Activated naive CD4-positive, alpha-beta T cell treated with anti-CD3 and anti-CD28 coated beads for 36 hours (primary cell): ENCODE data around the gene SEC62. TPM values are rescaled to one million over a fixed set of nuclear protein-coding genes. Genes with fewer than 3 reads are reported as not detected.
A peak's percentile ranks its signal among the peaks of the same experiment; 100 is the strongest.
"Not testable (repeated sequence)": the region's sequence is repeated elsewhere in the genome, so short reads cannot be mapped to it uniquely, and the experiment has no call there.

Source experiments
- CTCF ChIA-PET: fragments of 350-600 bp; sonication (Branson Sonifier 250); formaldehyde crosslinking; loops from one replicate; lab custom pipeline; 2021; ENCODE audit warnings: antibody characterized with exemption; lab: Charles Lee
- DNase-seq: peaks from one replicate; pipeline ENCODE4 v3.0.0-alpha.2; 2020
- H3K27ac Mint-ChIP-seq: one replicate; pipeline ENCODE4 v1.8.0; 2021; ENCODE audit warnings: mild to moderate bottlenecking, mixed read lengths
- H3K27me3 Mint-ChIP-seq: one replicate; pipeline ENCODE4 v1.8.0; 2021; ENCODE audit warnings: low read depth, mixed read lengths
- H3K36me3 Mint-ChIP-seq: one replicate; pipeline ENCODE4 v1.8.0; 2021; ENCODE audit warnings: low read depth, mixed read lengths
- H3K4me1 Mint-ChIP-seq: one replicate; pipeline ENCODE4 v1.8.0; 2021; ENCODE audit warnings: low read depth, mixed read lengths
- H3K4me3 Mint-ChIP-seq: one replicate; pipeline ENCODE4 v1.8.0; 2021; ENCODE audit warnings: mild to moderate bottlenecking, moderate library complexity, mixed read lengths
- H3K9me3 Mint-ChIP-seq: one replicate; pipeline ENCODE4 v1.8.0; 2021; ENCODE audit warnings: mixed read lengths
- intact Hi-C: fragments of 100-400 bp; cut with micrococcal nuclease; formaldehyde crosslinking; loops from one replicate; pipeline ENCODE4 v1.15.1; 2023
- total RNA-seq, 2 experiments: library from RNA; stranded (reverse); gene quantifications; one replicate each; pipeline ENCODE4 v1.2.3, GENCODE V29; 2021

The SEC62 gene
- total RNA-seq, 2 experiments from 2014 or later = 60.0 to 73.3 TPM

DNA sequence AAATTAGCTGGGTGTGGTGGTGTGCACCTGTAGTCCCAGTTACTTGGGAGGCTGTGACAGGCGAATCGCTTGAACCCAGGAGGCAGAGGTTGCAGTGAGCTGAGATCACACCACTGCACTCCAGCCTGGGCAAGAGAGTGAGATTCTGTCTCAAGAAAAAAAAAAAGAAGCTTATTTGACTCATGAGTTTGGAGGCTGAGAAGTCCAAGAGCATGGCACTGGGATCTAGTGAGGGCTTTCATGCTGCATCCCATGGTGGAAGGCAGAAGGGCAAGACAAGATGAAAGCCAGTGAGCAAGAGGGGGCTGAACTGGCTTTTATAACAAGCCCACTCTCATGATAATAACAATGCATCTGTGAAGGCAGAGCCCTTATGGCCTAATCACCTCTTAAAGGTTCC is 33.4 kb downstream of the SEC62 start:
- CTCF ChIA-PET = interaction anchor here (1.2 to 1.3 kb wide), 2 partner anchors 11 to 237 kb away, joined by 3 to 5 read pairs; no protein-coding TSS in a partner anchor
- Mint-ChIP-seq H3K4me3 (no peak overlapping the region), H3K9me3 (peaks cover 2% of the 10 kb centered on the region), H3K4me1 (peaks cover 47% of the 10 kb centered on the region), H3K36me3 (peaks cover 15% of the 10 kb centered on the region), H3K27me3 (no peaks in the 10 kb centered on the region), H3K27ac (no peak overlapping the region)
- intact Hi-C loops = loop anchor here (10.0 kb wide), 1 partner anchor 335 kb away; the partner anchor contains the start of gene MECOM
- no peak for DNase-seq

DNA sequence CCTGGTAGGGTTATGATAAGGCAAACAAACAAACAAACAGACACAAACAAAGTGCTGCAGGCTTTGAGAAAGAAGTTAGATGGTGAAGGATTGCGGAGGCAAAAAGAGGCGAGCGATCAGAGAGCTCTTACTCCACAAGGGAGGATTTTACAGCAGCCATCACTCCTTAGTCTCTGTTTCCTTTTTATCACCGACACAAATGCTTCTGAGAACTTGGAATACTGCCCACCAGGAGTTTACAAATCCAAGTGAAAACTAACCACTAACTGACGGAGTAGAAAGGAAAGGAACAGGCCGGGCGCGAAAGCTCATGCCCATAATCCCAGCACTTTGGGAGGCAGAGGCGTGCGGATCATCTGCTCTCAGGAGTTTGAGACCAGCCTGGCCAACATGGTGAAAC is 35.6 kb downstream of the SEC62 start:
- Mint-ChIP-seq H3K27me3 (no peaks in the 10 kb centered on the region), H3K4me1 (peaks cover 54% of the 10 kb centered on the region), H3K27ac (no peak overlapping the region), H3K4me3 (no peak overlapping the region), H3K9me3 (peaks cover 2% of the 10 kb centered on the region), H3K36me3 (peaks cover 10% of the 10 kb centered on the region)
- CTCF ChIA-PET = no interaction called here
- DNase-seq = no peak
- intact Hi-C loops = loop anchor here (10.0 kb wide), 1 partner anchor 337 kb away; the partner anchor contains the start of gene MECOM

GRCh38 chr3:170002879-170003278 is 36.3 kb downstream of the SEC62 start:
- Mint-ChIP-seq H3K36me3 (peaks cover 8% of the 10 kb centered on the region), H3K27ac (peak overlapping the region; percentile 6), H3K4me3 (peak overlapping the region; percentile 22), H3K9me3 (peaks cover 2% of the 10 kb centered on the region), H3K4me1 (peaks cover 57% of the 10 kb centered on the region), H3K27me3 (no peaks in the 10 kb centered on the region)
- intact Hi-C loops = loop anchor here (10.0 kb wide), 1 partner anchor 338 kb away; the partner anchor contains the start of gene MECOM
- DNase-seq = no peak
- CTCF ChIA-PET = interaction anchor here (0.6 kb wide), 1 partner anchor 23 kb away, joined by 3 read pairs; no protein-coding TSS in a partner anchor

DNA sequence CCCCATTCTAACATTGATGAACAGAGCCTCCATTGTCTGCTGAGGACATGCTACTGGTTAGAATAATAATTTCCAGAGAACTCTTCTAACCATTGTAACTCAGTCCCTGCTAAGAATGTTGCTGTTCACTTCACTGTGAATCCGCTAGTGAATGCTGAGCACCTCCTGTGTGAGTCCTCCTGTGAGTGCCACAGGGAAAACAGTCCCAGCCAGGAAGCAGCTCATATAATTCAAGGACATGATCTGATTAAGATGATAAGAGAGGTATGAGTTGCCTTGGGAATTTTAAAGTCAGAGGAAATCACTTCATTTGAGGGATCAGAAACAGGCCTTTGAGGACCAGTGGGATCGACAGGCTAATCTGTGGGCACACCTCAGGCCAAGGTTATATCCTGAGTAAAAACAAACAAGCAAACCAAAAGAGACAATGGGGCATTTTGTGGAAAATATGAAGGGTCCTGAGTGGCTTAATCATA is 37.3 kb downstream of the SEC62 start:
- H3K36me3 Mint-ChIP-seq = peaks cover 6% of the 10 kb centered on the region
- H3K4me1 Mint-ChIP-seq = peaks cover 58% of the 10 kb centered on the region
- intact Hi-C loops = loop anchor here (10.0 kb wide), 1 partner anchor 339 kb away; the partner anchor contains the start of gene MECOM
- no peak overlapping the region for H3K27ac Mint-ChIP-seq
- H3K27me3 Mint-ChIP-seq = no peaks in the 10 kb centered on the region
- CTCF ChIA-PET = no interaction called here
- no peak for DNase-seq
- H3K9me3 Mint-ChIP-seq = peaks cover 2% of the 10 kb centered on the region
- H3K4me3 Mint-ChIP-seq = no peak overlapping the region

- CTCF ChIA-PET = interaction anchor here (0.6 to 2.0 kb wide), 6 partner anchors 14 to 41 kb away, joined by 3 to 8 read pairs (median 5); partner anchors contain the start of gene SEC62
- peak; percentile 71 for DNase-seq
- Mint-ChIP-seq H3K9me3 (no peaks in the 10 kb centered on the region), H3K36me3 (no peaks in the 10 kb centered on the region), H3K27ac (peak overlapping the region; percentile 83), H3K4me1 (peaks cover 44% of the 10 kb centered on the region), H3K27me3 (no peaks in the 10 kb centered on the region), H3K4me3 (peak overlapping the region; percentile 56)
- intact Hi-C loops = loop anchor here (1.0 to 10.0 kb wide), 6 partner anchors 8 to 342 kb away; partner anchors contain the start of genes MECOM and SEC62
These were observed 40.5 kb downstream of the SEC62 start for GRCh38 chr3:170007031-170007663.

DNA sequence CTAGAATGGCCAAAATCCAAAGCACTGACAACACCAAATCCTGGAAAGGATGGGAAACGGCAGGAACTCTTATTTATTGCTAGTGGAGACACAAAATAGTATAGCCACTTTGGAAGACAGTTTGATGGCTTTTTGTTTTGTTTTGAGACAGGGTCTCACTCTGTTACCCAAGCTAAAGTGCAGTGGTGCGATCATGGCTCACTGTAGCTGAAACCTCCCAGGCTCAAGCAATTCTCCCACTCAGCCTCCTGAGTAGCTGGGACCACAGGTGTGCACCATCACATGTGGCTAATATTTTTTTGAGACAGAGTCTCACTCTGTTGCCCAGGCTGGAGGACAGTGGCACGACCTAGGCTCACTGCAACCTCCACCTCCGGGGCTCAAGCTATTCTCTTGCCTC is 43.9 kb downstream of the SEC62 start:
- no peaks in the 10 kb centered on the region for H3K36me3 Mint-ChIP-seq
- DNase-seq = no peak
- intact Hi-C loops = no loop called here
- H3K4me1 Mint-ChIP-seq = peaks cover 24% of the 10 kb centered on the region
- CTCF ChIA-PET = no interaction called here
- no peak overlapping the region for H3K27ac Mint-ChIP-seq
- no peaks in the 10 kb centered on the region for H3K27me3 Mint-ChIP-seq
- no peaks in the 10 kb centered on the region for H3K9me3 Mint-ChIP-seq
- no peak overlapping the region for H3K4me3 Mint-ChIP-seq

DNA sequence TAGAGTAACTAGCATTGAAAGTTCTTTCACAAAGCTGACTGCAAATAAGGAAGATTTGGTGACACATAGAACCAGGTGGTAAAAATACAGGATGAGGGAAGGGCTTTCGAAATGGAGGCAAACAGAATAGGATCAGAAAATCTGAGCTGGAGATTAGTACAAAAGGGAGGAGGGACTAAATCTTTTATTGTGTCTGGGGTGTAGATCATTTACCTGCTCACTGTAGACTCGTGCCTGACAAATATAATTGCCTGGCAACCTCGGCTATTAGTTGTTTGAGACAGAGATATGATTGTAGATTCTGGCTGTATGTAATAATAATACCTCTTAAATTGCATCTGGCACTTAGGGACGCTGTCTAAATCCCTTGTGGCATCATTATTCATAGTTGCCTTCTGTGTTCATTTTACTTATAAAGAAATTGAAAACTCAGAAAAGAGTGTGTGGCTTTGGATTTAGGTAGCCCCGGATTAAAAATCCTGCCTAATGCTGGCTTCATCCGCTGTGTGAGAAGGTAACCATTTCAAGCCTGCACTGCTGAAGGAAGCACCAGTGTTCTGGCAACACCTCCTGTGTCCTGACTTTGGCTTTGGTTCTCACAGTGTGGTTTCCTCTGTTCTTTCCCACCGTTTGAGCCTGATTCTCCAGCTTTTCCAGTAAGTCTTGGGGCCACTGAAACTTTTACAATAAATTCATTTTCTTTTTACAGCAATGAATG is 46.2 kb downstream of the SEC62 start:
- no peak overlapping the region for H3K4me3 Mint-ChIP-seq
- CTCF ChIA-PET = interaction anchor here (0.9 kb wide), 1 partner anchor 9 kb away, joined by 3 read pairs; no protein-coding TSS in a partner anchor
- H3K27me3 Mint-ChIP-seq = no peaks in the 10 kb centered on the region
- H3K27ac Mint-ChIP-seq = no peak overlapping the region
- H3K36me3 Mint-ChIP-seq = no peaks in the 10 kb centered on the region
- no peak for DNase-seq
- peaks cover 13% of the 10 kb centered on the region for H3K4me1 Mint-ChIP-seq
- intact Hi-C loops = no loop called here
- H3K9me3 Mint-ChIP-seq = no peaks in the 10 kb centered on the region

- Mint-ChIP-seq H3K4me3 (no peak overlapping the region), H3K36me3 (no peaks in the 10 kb centered on the region), H3K27me3 (no peaks in the 10 kb centered on the region), H3K9me3 (no peaks in the 10 kb centered on the region), H3K4me1 (peaks cover 15% of the 10 kb centered on the region), H3K27ac (no peak overlapping the region)
- intact Hi-C loops = loop anchor here (1.0 kb wide), 1 partner anchor 9 kb away; no protein-coding TSS in a partner anchor
- DNase-seq = no peak
- CTCF ChIA-PET = interaction anchor here (0.6 kb wide), 1 partner anchor 337 kb away, joined by 5 read pairs; no protein-coding TSS in a partner anchor
These were observed 49.5 kb downstream of the SEC62 start for GRCh38 chr3:170016057-170016456.

DNA sequence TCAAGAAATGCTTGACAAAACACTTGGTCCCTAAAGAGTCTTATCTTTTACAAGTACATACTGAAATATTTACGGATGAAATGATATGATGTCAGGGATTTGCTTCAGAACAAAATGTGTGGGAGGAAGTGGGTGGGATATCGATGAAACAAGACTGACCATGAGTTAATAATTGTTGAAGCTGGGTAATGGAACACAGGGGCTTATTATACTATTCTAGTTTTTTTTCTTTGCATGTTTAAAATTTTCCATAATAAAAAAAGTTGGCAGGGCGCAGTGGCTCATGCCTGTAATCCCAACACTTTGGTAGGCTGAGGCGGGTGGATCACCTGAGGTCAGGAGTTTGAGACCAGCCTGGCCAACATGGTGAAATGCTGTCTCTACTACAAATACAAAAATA is 52.7 kb downstream of the SEC62 start:
- H3K36me3 Mint-ChIP-seq, DNase-seq, intact Hi-C loops, H3K27me3 Mint-ChIP-seq, H3K27ac Mint-ChIP-seq, H3K9me3 Mint-ChIP-seq, H3K4me3 Mint-ChIP-seq: not testable (repeated sequence)
- H3K4me1 Mint-ChIP-seq = peaks cover 17% of the 10 kb centered on the region
- CTCF ChIA-PET = interaction anchor here (0.7 kb wide), 2 partner anchors 26 to 40 kb away, joined by 3 read pairs; no protein-coding TSS in a partner anchor

DNA sequence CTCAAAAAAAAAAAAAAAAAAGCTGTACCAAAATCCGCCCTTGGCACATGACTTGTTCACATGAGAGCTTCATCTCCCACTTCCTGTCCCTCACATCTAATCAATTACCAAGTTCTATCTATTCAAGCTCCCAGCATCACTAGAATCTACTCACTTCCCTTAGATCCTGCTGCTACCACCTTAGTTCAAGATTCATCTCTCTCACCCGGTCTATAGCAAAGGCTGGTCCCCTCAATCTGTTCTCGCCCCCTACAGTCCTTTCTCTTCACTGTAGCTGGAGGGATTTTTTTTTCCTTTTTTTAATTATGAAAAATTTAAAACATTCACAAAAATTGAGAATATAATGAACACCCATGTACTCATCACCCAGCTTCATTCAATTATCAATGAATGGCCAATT is 54.5 kb downstream of the SEC62 start:
- H3K27ac Mint-ChIP-seq = no peak overlapping the region

DNA sequence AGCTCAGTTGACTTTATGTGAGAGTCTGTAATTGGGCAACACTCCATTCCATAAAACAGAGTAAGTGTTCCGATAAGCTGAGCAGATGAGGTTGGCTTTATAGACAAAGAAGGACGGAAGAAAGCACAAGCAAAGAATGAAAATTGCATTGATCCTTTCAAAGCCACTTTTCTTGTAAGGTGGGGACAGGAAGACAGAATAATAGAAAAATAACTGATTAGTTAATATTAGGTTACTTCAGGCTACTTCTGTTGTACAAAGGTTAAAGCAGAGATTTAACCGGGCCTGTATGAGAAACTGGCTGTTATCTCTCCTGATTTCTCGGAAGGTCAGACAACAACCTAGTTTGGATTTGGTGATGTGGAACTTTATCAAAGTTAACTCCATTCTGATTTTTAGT is 55.7 kb downstream of the SEC62 start:
- H3K9me3 Mint-ChIP-seq = no peaks in the 10 kb centered on the region
- H3K4me1 Mint-ChIP-seq = peaks cover 24% of the 10 kb centered on the region
- H3K27me3 Mint-ChIP-seq = no peaks in the 10 kb centered on the region
- H3K27ac Mint-ChIP-seq = no peak overlapping the region
- DNase-seq = no peak
- no peak overlapping the region for H3K4me3 Mint-ChIP-seq
- intact Hi-C loops = no loop called here
- peaks cover 2% of the 10 kb centered on the region for H3K36me3 Mint-ChIP-seq
- CTCF ChIA-PET = interaction anchor here (1.0 to 2.6 kb wide), 4 partner anchors 13 to 158 kb away, joined by 3 to 14 read pairs (median 3); no protein-coding TSS in a partner anchor

More for the DNA sequence above, 54.5 kb downstream of the SEC62 start:
- Mint-ChIP-seq H3K36me3 (no peaks in the 10 kb centered on the region), H3K4me1 (peaks cover 21% of the 10 kb centered on the region), H3K4me3 (no peak overlapping the region), H3K9me3 (no peaks in the 10 kb centered on the region), H3K27me3 (no peaks in the 10 kb centered on the region)
- no peak for DNase-seq
- CTCF ChIA-PET = interaction anchor here (0.8 to 2.6 kb wide), 12 partner anchors 9 to 159 kb away, joined by 3 to 14 read pairs (median 5); partner anchors contain the start of gene SEC62
- intact Hi-C loops = loop anchor here (1.0 kb wide), 5 partner anchors 22 to 258 kb away; partner anchors contain the start of gene SEC62

DNA sequence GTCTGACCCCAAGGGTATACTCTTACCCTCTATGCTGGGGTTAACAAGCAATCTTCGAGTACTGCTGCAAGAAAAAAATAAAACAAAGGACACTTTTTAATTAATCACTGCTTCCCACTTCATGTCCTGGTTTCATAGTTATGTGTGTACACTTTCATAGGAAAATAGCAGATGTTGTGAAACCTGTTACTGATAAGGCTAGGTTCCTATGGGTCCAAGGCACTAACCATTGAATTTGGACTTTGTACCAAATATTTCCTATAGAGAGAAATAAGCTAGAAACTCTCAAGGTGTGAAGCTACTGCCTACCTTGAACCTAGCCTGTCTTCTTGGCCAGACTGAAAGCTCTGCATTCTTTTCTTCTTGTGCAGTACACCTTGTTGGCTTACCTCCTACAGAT is 56.6 kb downstream of the SEC62 start:
- no peak for DNase-seq
- intact Hi-C loops = no loop called here
- CTCF ChIA-PET = interaction anchor here (0.6 to 1.0 kb wide), 2 partner anchors 33 to 158 kb away, joined by 3 to 4 read pairs; no protein-coding TSS in a partner anchor
- H3K36me3 Mint-ChIP-seq = peaks cover 2% of the 10 kb centered on the region
- H3K4me1 Mint-ChIP-seq = peaks cover 30% of the 10 kb centered on the region
- H3K27me3 Mint-ChIP-seq = no peaks in the 10 kb centered on the region
- H3K27ac Mint-ChIP-seq = no peak overlapping the region
- H3K4me3 Mint-ChIP-seq = no peak overlapping the region
- no peaks in the 10 kb centered on the region for H3K9me3 Mint-ChIP-seq
